Kidney (tissue), 14 donors: ENCODE results near the gene RLN2. TPM values are rescaled to one million over a fixed set of nuclear protein-coding genes. Genes with fewer than 3 reads are reported as not detected.

Source experiments
- DNase-seq, 5 donors: peaks; one replicate each; pipeline ENCODE4 v3.0.0-alpha.2; 2013 to 2020
- FAIRE-seq: peaks from 2 replicates; lab custom pipeline; 2012; peaks lifted over from hg19 to GRCh38; lab: Jason Lieb, UNC
- H3K27ac ChIP-seq, 2 donors: one replicate each; pipeline ENCODE4 v1.7.0; 2013; ENCODE audit warnings: low read depth in 2 of 2, low read length in 2 of 2, inconsistent platforms in 1 of 2
- H3K27me3 ChIP-seq: one replicate; pipeline ENCODE4 v1.7.1; 2013; ENCODE audit warnings: low read length, inconsistent platforms; ENCODE audit not compliant: control insufficient read depth, insufficient read depth
- H3K36me3 ChIP-seq, 3 donors: one replicate each; pipeline versions ENCODE4 v1.7.0 to v1.7.1; 2013; ENCODE audit warnings: low read length in 3 of 3, control low read depth in 1 of 3, inconsistent platforms in 1 of 3; ENCODE audit not compliant: insufficient read depth in 3 of 3, control insufficient read depth in 2 of 3
- H3K4me1 ChIP-seq, 3 donors: one replicate each; pipeline versions ENCODE4 v1.7.0 to v1.7.1; 2013; ENCODE audit warnings: low read length in 3 of 3, inconsistent platforms in 1 of 3, low read depth in 1 of 3; ENCODE audit not compliant: control insufficient read depth in 2 of 3, insufficient read depth in 2 of 3
- H3K4me3 ChIP-seq, 3 donors: one replicate each; pipeline versions ENCODE4 v1.7.0 to v1.8.1; 2013; ENCODE audit warnings: low read length in 3 of 3, control low read depth in 1 of 3, inconsistent platforms in 1 of 3
- H3K9ac ChIP-seq, 3 donors: one replicate each; pipeline versions ENCODE4 v1.7.0 to v1.7.1; 2013; ENCODE audit warnings: low read length in 3 of 3, control low read depth in 1 of 3, inconsistent platforms in 1 of 3
- H3K9me3 ChIP-seq, 3 donors: one replicate each; pipeline versions ENCODE4 v1.7.0 to v1.7.1; 2013; ENCODE audit warnings: low read length in 3 of 3, control low read depth in 1 of 3, inconsistent platforms in 1 of 3; ENCODE audit not compliant: control insufficient read depth in 2 of 3, insufficient read depth in 1 of 3
- intact Hi-C: fragments of 100-400 bp; cut with DNase I; formaldehyde crosslinking; loops from one replicate; pipeline ENCODE4 v1.11.1; 2022
- polyA plus RNA-seq: library from polyadenylated mRNA; stranded (reverse); fragments of 350-450 nt; fragmentation: Illumina TruSeq; extraction: RNeasy Lipid Tissue Mini Kit (QIAGEN cat#74804); gene quantifications from one replicate; pipeline ENCODE4 v1.2.3, GENCODE V29; 2014; ENCODE audit warnings: low read depth, low replicate concordance; ENCODE audit not compliant: insufficient read depth
- total RNA-seq: library from RNA; stranded (reverse); fragmentation: NEBNext Ultra II Directional; extraction: Animal tissue kit (Norgen Biotek cat#: 25700); gene quantifications from one replicate; pipeline ENCODE4 v1.2.1, GENCODE V29; 2021
- TF ChIP-seq, protein P1 (sequence below): IDR thresholded peaks from 3 replicates; pipeline ENCODE4 v1.5.1; 2012; ENCODE audit warnings: mild to moderate bottlenecking, moderate library complexity, borderline replicate concordance; ENCODE audit not compliant: insufficient read depth; ENCODE audit errors: extremely low read depth
- donor health status: control.
- donor health status: control.
- donor health status: control.
- donor health status: control.
- donor health status: control.
- donor health status: DM: yes; HTN: yes; CAD: no.
- donor health status: Normal renal cell carcinoma (clear cell type).

RLN2 gene
- total and polyA plus RNA-seq, 2 donors from 2014 or later = 1.1 to 3.5 TPM

DNA sequence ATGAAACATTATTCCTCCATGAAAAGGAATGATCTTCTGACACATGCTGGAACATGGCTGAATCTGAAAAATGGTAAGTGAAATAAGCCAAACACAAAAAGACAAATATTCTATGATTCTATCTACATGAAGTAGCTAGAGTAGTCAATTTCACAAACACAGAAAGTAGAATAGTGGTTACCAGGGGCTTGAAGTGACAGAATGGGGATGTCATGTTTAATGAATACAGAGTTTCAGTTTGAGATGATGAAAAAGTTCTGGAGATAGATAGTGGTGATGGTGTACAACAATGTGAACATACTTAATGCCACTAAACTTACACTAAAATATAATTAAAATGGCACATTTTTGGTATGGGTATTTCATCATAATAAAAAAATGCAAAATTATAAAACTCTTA, 18.3 kb downstream of the RLN2 start:
- intact Hi-C loops = no loop called here
- H3K27me3 ChIP-seq = no peaks in the 10 kb centered on the region
- H3K9ac ChIP-seq = no peak overlapping the region
- H3K4me1 ChIP-seq = no peaks in the 10 kb centered on the region
- H3K36me3 ChIP-seq = no peaks in the 10 kb centered on the region
- no peak for DNase-seq
- H3K9me3 ChIP-seq = no peaks in the 10 kb centered on the region
- H3K4me3 ChIP-seq = no peak overlapping the region
- H3K27ac ChIP-seq = no peak overlapping the region
- FAIRE-seq = no peak
- TF ChIP-seq, protein P1, sequence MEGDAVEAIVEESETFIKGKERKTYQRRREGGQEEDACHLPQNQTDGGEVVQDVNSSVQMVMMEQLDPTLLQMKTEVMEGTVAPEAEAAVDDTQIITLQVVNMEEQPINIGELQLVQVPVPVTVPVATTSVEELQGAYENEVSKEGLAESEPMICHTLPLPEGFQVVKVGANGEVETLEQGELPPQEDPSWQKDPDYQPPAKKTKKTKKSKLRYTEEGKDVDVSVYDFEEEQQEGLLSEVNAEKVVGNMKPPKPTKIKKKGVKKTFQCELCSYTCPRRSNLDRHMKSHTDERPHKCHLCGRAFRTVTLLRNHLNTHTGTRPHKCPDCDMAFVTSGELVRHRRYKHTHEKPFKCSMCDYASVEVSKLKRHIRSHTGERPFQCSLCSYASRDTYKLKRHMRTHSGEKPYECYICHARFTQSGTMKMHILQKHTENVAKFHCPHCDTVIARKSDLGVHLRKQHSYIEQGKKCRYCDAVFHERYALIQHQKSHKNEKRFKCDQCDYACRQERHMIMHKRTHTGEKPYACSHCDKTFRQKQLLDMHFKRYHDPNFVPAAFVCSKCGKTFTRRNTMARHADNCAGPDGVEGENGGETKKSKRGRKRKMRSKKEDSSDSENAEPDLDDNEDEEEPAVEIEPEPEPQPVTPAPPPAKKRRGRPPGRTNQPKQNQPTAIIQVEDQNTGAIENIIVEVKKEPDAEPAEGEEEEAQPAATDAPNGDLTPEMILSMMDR = no peak

GRCh38 chr9:5278486-5278885, 26.0 kb downstream of the RLN2 start:
- H3K9ac ChIP-seq = no peak overlapping the region
- intact Hi-C loops = no loop called here
- DNase-seq (no peak), FAIRE-seq (no peak)
- no peaks in the 10 kb centered on the region for H3K9me3 ChIP-seq
- no peaks in the 10 kb centered on the region for H3K36me3 ChIP-seq
- no peaks in the 10 kb centered on the region for H3K4me1 ChIP-seq
- TF ChIP-seq, protein P1 = no peak
- H3K27ac ChIP-seq = no peak overlapping the region
- H3K27me3 ChIP-seq = no peaks in the 10 kb centered on the region
- H3K4me3 ChIP-seq = no peak overlapping the region

DNA sequence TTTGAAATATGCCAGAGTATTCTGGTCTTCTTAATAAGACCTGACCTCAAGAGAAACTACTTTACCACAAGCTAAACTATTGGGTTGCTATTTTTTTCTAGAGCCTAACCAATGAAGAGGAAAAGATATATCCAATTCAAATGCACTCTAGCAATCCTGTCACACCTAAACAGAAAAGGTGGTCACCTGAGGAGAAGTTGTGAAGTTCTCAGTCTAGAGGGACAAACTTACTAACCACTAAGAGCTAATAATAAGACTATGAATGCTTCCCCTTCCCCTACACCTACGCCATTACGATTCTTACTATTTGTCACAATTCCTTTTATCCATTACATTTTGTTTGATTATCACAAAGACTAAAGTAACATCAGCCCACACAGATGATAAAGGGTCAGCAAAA, 29.7 kb downstream of the RLN2 start:
- H3K27me3 ChIP-seq = no peaks in the 10 kb centered on the region
- no peaks in the 10 kb centered on the region for H3K9me3 ChIP-seq
- no peak overlapping the region for H3K4me3 ChIP-seq
- no peaks in the 10 kb centered on the region for H3K36me3 ChIP-seq
- no peak overlapping the region for H3K27ac ChIP-seq
- intact Hi-C loops = no loop called here
- TF ChIP-seq, protein P1 = no peak
- H3K4me1 ChIP-seq = no peaks in the 10 kb centered on the region
- FAIRE-seq (no peak), DNase-seq (no peak)
- no peak overlapping the region for H3K9ac ChIP-seq

DNA sequence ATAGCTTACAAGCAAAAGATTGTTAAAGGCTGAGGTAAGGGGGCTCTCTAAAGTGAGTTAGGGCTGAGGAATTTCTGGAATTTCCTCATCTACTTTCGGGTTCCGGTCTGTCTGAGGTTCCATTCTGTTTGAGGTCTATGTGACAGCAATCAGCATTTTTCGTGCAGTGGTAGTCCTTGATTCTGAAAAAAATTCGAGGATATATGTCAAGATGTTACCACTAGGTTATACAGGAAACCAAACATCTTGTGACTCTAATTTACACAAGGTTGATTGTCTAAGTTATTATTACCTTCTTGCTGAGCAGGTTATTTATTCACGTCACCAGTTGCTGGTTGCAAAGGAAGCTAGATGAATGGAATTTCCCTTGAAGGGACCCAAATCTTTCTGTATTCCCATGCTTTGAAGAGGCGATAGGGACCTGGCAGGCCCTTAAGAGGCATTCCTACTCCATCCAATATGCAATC, 35.2 kb downstream of the RLN2 start:
- peak in 2 of 5 donors; percentile 1 to 15 for DNase-seq
- TF ChIP-seq, protein P1 = no peak
- Histone ChIP-seq H3K4me1 (no peaks in the 10 kb centered on the region), H3K4me3 (no peak overlapping the region), H3K27me3 (no peaks in the 10 kb centered on the region), H3K9ac (no peak overlapping the region), H3K9me3 (no peaks in the 10 kb centered on the region), H3K27ac (no peak overlapping the region), H3K36me3 (no peaks in the 10 kb centered on the region)
- intact Hi-C loops = no loop called here
- no peak for FAIRE-seq
